GM13976 (cell line): ENCODE data around the gene SLC6A11.

Experiments used
- DNase-seq: peaks from one replicate; pipeline ENCODE4 v3.0.0; 2012; ENCODE audit warnings: low spot score
- in situ Hi-C: fragments of 300-500 bp; cut with MboI; formaldehyde crosslinking; loops from one replicate; pipeline ENCODE4 v1.12.0; 2022; ENCODE audit warnings: low sequenced_read_pairs, mixed read lengths, inconsistent platforms; ENCODE audit not compliant: unreplicated experiment
- TF ChIP-seq, protein P1 (sequence below): IDR thresholded peaks from 2 replicates; pipeline ENCODE4 v1.5.1; 2012; ENCODE audit warnings: borderline replicate concordance, mild to moderate bottlenecking; ENCODE audit not compliant: insufficient read depth; ENCODE audit errors: extremely low read depth, missing control alignments, control extremely low read depth

SLC6A11 gene

DNA sequence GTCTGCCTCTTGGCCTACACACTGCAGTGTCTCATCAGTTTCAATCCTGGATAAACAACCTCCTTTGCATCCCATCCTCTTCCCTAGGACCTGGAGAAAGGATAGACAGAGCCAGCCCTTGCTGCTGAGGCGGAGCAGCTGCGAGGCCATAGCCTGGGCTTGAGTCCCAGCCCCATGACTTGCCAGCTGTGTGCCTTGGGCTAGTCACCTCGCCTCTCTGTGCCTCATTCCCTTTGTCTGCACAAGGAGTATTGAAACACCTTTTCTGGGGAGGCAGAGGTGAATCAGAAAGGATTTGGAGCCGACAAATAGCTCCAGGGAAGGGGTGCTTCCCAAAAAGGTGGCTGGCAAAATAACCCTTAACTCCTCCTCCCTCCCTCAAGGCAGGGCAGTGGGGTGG lies 111.5 kb downstream of the SLC6A11 start:
- TF ChIP-seq, protein P1, sequence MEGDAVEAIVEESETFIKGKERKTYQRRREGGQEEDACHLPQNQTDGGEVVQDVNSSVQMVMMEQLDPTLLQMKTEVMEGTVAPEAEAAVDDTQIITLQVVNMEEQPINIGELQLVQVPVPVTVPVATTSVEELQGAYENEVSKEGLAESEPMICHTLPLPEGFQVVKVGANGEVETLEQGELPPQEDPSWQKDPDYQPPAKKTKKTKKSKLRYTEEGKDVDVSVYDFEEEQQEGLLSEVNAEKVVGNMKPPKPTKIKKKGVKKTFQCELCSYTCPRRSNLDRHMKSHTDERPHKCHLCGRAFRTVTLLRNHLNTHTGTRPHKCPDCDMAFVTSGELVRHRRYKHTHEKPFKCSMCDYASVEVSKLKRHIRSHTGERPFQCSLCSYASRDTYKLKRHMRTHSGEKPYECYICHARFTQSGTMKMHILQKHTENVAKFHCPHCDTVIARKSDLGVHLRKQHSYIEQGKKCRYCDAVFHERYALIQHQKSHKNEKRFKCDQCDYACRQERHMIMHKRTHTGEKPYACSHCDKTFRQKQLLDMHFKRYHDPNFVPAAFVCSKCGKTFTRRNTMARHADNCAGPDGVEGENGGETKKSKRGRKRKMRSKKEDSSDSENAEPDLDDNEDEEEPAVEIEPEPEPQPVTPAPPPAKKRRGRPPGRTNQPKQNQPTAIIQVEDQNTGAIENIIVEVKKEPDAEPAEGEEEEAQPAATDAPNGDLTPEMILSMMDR, result no peak
- no peak for DNase-seq
- in situ Hi-C loops, result loop anchor here (25.0 kb wide), 1 partner anchor 410 kb away; no protein-coding TSS in a partner anchor

DNA sequence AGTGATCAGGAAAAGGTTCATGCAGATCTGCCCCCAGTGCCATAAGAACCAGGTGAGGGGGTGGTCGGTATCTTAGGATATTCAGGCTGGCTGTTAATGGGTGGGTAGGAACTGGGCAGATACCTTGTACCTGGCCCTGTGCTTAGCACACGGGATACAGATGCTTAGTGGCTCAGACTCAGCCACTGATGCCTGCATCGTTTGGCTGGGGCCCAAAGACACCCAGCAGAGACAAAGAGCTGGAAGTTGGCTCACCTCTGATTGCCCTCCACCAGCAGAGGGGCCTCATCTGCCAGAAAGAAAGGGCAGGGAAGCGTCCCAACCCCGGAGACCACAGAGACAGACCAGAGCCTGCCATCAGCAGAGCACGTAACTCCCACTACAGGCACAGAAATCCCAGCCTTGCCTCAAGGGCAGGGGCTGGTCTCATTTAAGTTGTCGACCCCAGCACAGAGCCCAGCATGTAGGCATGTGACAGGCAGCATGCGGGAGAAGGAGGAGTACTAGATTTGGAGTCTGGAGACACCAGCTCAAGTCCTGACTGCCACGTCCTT lies 112.5 kb downstream of the SLC6A11 start:
- DNase-seq, result no peak
- TF ChIP-seq, protein P1, result no peak
- in situ Hi-C loops, result loop anchor here (25.0 kb wide), 1 partner anchor 409 kb away; no protein-coding TSS in a partner anchor

DNA sequence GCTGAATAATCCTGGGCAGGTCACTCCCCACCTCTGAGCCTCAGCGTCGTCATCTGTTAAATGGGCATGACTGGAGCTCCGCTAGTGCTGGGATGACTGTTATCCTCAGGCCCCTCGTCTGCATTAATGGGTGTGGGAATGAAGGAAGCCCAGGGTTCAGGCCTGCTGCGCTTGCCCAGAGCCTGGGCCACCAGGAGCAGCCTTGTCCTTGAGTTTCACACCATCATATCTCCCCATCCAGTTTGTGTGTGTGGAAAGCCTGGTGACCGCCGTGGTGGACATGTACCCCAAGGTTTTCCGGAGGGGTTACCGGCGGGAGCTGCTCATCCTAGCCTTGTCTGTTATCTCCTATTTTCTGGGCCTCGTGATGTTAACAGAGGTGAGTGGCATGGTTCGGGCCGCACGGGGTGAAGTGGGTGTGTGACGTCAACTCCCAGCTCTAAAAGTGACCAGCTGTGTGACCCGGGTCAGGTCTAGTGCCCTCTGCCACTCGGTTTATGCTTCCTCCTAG lies 113.0 kb downstream of the SLC6A11 start:
- in situ Hi-C loops, result loop anchor here (25.0 kb wide), 1 partner anchor 408 kb away; no protein-coding TSS in a partner anchor
- DNase-seq, result no peak
- TF ChIP-seq, protein P1, result no peak

DNA sequence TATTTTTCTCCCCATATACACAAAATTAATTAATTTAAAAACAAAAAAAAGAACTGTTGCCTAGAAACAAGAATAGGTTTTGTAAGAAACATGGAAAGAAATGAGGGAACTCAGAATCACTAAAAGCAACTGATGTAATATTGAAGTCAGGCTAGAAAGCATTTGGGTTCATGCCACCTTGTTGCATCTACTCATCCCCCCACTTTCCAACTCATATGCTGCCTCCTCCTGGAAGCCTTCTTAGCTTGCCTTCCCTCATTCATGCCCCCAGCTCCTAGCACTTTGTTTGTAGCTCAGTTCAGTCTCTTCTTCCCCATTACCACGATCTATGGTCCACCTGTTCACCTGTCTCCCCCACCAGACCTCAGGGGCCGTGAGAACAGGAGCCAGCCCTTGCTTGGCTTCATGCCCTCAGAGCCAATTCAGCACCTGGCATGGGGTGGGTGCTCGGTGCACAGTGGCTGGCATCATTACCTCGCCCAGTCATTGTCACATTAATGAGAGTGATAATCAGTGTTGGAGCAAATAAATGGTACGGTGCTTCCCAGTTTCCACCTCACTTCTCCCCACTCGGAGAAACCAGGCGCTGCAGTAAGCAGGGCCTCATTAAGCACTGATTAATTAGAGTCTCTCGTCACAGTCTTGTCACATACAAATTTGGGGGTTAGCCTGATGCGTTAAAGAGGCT lies 114.1 kb downstream of the SLC6A11 start:
- DNase-seq, result no peak
- in situ Hi-C loops, result loop anchor here (25.0 kb wide), 1 partner anchor 407 kb away; no protein-coding TSS in a partner anchor
- TF ChIP-seq, protein P1, result no peak

DNA sequence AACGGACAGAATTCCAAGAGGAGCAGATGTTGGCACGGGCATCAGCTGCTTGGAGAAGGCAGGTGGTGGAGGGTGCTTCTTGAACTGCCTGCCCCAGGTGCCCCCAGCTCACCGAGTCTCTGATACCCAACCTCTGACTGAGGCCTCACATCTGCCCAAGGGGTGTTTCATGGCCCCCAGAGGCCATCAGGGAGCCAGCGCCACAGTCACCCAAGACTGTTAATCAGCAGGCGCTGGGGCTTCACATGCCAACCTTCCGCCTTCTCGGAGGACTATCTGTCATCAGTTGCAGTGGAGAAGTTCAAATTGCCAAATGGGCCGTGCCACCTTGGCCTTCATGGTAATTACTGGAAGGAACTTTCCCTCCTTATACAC lies 114.6 kb downstream of the SLC6A11 start:
- no peak for DNase-seq
- in situ Hi-C loops, result loop anchor here (25.0 kb wide), 1 partner anchor 407 kb away; no protein-coding TSS in a partner anchor
- TF ChIP-seq, protein P1, result no peak

DNA sequence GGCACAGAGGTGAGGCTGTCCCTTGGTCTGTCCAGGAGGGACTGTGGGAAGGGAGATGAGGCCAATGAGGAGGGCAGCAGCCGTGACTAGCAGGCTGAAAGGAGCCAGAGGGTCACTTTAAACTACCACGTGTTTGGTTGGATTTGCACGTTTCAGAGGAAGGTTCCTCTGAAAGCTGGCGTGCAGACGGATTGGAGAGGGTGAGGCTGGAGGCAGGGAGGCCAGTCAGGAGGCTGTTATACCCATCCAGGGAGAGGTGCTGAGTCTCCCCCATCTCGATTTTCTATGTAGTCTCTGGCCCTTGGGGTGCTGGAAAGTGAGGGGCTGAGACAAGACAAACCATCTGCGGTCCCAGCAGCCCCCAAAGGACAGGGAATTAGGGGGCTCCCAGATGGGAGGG lies 116.6 kb downstream of the SLC6A11 start:
- DNase-seq, result no peak
- in situ Hi-C loops, result loop anchor here (25.0 kb wide), 1 partner anchor 405 kb away; no protein-coding TSS in a partner anchor
- TF ChIP-seq, protein P1, result no peak
